Measurements from ENCODE around the gene TPRA1. TPM values are rescaled to one million over a fixed set of nuclear protein-coding genes. Genes with fewer than 3 reads are reported as not detected.

The TPRA1 gene
- total and polyA plus RNA-seq, 4 experiments from 2014 or later, result 28.3 to 40.1 (median 31.4) TPM

DNA sequence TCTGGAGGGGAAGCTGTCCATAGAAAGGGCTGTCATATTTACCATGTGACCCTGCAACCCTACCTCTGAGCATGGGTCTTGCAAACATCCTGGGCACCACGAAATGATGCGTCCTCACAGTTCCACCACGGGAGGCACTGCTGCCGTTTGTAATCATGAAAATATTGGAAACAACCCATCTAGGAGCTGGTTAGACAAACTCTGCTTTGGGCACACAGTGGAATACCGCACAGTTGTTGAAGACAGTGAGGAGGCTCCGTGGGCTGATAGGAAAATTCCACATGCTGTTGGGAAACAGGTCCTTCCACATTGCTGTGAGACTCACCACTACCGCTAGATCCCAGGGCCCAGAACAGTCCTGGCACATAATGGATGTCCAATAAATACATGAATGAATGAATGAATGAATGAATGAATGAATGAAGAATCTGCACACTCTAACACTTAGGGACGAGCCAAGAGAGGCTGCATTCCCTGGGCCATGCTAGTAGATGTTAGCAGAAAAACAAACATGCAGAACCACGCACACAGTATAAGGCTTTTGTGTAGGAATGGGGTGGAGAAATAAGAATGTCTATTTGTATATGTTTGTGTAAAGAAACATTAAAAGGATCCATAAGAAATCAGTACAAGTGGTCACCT is 40.6 kb downstream of the TPRA1 start:
- peaks cover 14% of the 10 kb centered on the region for H3K4me1 ChIP-seq (ENCODE audit: insufficient read depth, low read length)
- Mint-ChIP-seq H3K36me3 (no peaks in the 10 kb centered on the region), H3K27me3 (peaks cover 0 to 9% of the 10 kb centered on the region in 2 donors), H3K4me1 (peaks cover 3 to 19% (median 11%) of the 10 kb centered on the region in 4 donors), H3K9me3 (no peaks in the 10 kb centered on the region), H3K27ac (no peak overlapping the region), H3K4me3 (no peak overlapping the region)
- no peaks in the 10 kb centered on the region for H3K27me3 ChIP-seq (ENCODE audit: insufficient read depth, low read length)
- no peaks in the 10 kb centered on the region for H3K36me3 ChIP-seq (ENCODE audit: insufficient read depth, low read length)
- POLR2A ChIA-PET (ENCODE audit: partially characterized antibody), result interaction anchor here (1.2 kb wide), 1 partner anchor 871 kb away, joined by 3 read pairs; no protein-coding TSS in a partner anchor
- CTCF ChIA-PET (ENCODE audit: partially characterized antibody), result interaction anchor here (1.1 to 5.2 kb wide), 5 partner anchors 10 to 1027 kb away, joined by 3 to 90 read pairs (median 6); partner anchors contain the start of gene CHST13
- no peak for DNase-seq
- H3K9me3 ChIP-seq (ENCODE audit: control insufficient read depth in 1 of 2, low read length in 2 of 2), result no peaks in the 10 kb centered on the region
- intact Hi-C loops (cut with micrococcal nuclease), result loop anchor here (5.0 kb wide), 2 partner anchors 568 to 1468 kb away; partner anchors contain the start of genes PLXNA1 and SLC41A3
- no peak overlapping the region for H3K27ac ChIP-seq (ENCODE audit: low read depth, low read length)
- H3K4me3 ChIP-seq (ENCODE audit: low read length in 2 of 2), result no peak overlapping the region

DNA sequence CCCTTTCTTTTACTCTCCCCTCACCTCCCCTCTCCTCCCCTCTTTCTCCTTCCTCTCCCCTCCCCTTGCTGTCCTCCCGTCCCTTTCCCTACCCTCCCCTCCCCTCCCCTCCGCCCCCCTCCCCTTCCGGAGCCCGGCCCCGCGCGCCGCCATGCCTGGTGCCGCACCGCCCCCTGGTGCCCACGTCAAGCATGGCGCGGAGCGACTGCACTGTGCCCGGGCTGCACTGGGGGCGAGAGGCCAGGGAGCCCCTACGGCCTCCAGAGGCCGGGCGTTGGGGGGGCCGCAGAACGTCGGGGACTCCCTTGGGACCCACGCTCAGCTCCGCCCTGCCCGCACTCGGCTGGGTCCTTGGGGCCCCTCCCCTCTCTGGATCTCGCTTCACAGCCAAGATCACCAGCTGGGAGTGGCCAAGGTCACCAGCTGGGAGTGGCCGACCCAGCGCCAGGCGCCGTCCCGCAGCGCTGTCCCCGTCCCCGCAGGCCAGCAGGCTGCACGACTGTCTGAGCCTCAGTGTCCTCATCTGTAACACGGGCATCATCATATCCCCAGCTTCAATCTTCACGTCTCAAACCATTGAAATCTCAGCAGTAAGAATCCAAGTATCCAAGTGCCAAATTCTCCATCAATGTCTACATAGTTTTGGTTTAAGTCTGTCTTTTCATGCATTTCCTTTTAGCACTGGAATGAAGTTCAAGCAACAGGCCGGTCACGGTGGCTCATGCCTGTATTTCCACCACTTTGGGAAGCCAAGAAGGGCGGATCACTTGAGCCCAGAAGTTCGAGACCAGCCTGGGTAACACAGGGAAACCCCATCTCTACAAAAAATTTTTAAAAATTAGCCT is 42.5 kb downstream of the TPRA1 start:
- peak overlapping the region in 4 of 7 donors; percentile 3 to 72 (median 60) for H3K27ac Mint-ChIP-seq
- intact Hi-C loops (cut with micrococcal nuclease), result loop anchor here (1.0 to 5.0 kb wide), 3 partner anchors 566 to 1466 kb away; partner anchors contain the start of genes PLXNA1 and SLC41A3
- no peaks in the 10 kb centered on the region for H3K9me3 Mint-ChIP-seq
- H3K4me3 ChIP-seq (ENCODE audit: low read length in 2 of 2), result peak overlapping the region; percentile 59 to 73
- no peaks in the 10 kb centered on the region for H3K27me3 ChIP-seq (ENCODE audit: insufficient read depth, low read length)
- H3K36me3 ChIP-seq (ENCODE audit: insufficient read depth, low read length), result no peaks in the 10 kb centered on the region
- CTCF ChIA-PET (ENCODE audit: partially characterized antibody), result interaction anchor here (0.7 to 5.2 kb wide), 22 partner anchors 9 to 1414 kb away, joined by 3 to 90 read pairs (median 5); partner anchors contain the start of genes CHST13 and PLXNA1
- peak overlapping the region; percentile 67 to 85 (median 78) for H3K4me3 Mint-ChIP-seq
- no peaks in the 10 kb centered on the region for H3K36me3 Mint-ChIP-seq
- H3K9me3 ChIP-seq (ENCODE audit: control insufficient read depth in 1 of 2, low read length in 2 of 2), result no peaks in the 10 kb centered on the region
- H3K4me1 ChIP-seq (ENCODE audit: insufficient read depth, low read length), result peaks cover 14% of the 10 kb centered on the region
- no peak overlapping the region for H3K27ac ChIP-seq (ENCODE audit: low read depth, low read length)
- peaks cover 3 to 25% (median 11%) of the 10 kb centered on the region in 4 donors for H3K4me1 Mint-ChIP-seq
- peak; percentile 67 to 78 (median 69) for DNase-seq
- POLR2A ChIA-PET (ENCODE audit: partially characterized antibody), result no interaction called here
- peaks cover 0 to 6% of the 10 kb centered on the region in 2 donors for H3K27me3 Mint-ChIP-seq

DNA sequence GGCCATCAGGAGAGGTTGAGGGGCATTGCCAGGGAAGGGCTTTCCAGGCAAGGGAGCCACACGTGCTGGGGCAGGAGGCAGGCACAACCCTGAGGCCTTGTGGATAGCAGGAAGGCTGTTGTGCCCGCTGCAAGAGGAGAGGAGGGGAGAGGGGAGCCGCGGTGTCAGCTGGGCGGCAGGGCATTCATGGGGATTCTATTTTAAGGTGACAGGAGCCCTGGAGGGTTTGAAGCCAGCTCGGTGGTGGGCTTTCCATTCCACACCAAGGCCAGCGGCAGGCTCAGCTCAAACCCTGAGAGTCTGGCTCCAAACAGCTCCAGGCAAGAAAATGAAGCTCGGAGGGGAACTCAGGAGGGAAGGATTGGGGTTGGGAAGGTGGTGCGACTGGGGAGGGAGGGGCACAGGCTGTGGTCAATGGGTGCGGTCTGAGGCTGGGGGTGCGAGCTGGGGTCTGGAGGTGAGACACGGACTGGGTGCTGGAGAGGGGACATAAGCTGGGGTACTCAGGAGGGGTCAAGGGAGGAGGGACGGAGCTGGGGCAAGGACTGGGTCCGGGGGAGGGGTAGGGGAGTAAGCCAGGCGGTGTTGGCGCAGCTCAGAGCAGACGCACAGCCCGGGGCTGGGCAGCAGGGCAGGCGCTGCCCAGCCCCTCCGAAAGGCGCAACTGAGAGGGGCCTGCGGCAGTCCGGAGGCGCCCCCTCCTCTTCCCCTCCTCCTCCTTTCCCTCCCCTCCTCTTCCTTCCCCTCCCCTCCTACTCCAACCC is 43.4 kb downstream of the TPRA1 start:
- CTCF ChIA-PET (ENCODE audit: partially characterized antibody), result interaction anchor here (0.9 to 5.2 kb wide), 19 partner anchors 8 to 1413 kb away, joined by 3 to 90 read pairs (median 5); partner anchors contain the start of gene CHST13
- H3K4me3 Mint-ChIP-seq, result peak overlapping the region; percentile 53 to 85 (median 75)
- DNase-seq, result no peak
- no peaks in the 10 kb centered on the region for H3K27me3 ChIP-seq (ENCODE audit: insufficient read depth, low read length)
- H3K27me3 Mint-ChIP-seq, result peaks cover 0 to 6% of the 10 kb centered on the region in 2 donors
- H3K4me1 Mint-ChIP-seq, result peaks cover 3 to 25% (median 11%) of the 10 kb centered on the region in 4 donors
- H3K36me3 Mint-ChIP-seq, result no peaks in the 10 kb centered on the region
- H3K9me3 Mint-ChIP-seq, result no peaks in the 10 kb centered on the region
- H3K9me3 ChIP-seq (ENCODE audit: control insufficient read depth in 1 of 2, low read length in 2 of 2), result no peaks in the 10 kb centered on the region
- no peaks in the 10 kb centered on the region for H3K36me3 ChIP-seq (ENCODE audit: insufficient read depth, low read length)
- POLR2A ChIA-PET (ENCODE audit: partially characterized antibody), result interaction anchor here (0.8 to 1.0 kb wide), 2 partner anchors 867 to 1071 kb away, joined by 3 to 4 read pairs; partner anchors contain the start of gene ZXDC
- H3K4me3 ChIP-seq (ENCODE audit: low read length in 2 of 2), result peak overlapping the region in 1 of 2 donors; percentile 59
- intact Hi-C loops (cut with micrococcal nuclease), result loop anchor here (1.0 to 5.0 kb wide), 3 partner anchors 565 to 1465 kb away; partner anchors contain the start of genes PLXNA1 and SLC41A3
- H3K27ac ChIP-seq (ENCODE audit: low read depth, low read length), result no peak overlapping the region
- peak overlapping the region in 4 of 7 donors; percentile 61 to 83 (median 74) for H3K27ac Mint-ChIP-seq
- H3K4me1 ChIP-seq (ENCODE audit: insufficient read depth, low read length), result peaks cover 14% of the 10 kb centered on the region

DNA sequence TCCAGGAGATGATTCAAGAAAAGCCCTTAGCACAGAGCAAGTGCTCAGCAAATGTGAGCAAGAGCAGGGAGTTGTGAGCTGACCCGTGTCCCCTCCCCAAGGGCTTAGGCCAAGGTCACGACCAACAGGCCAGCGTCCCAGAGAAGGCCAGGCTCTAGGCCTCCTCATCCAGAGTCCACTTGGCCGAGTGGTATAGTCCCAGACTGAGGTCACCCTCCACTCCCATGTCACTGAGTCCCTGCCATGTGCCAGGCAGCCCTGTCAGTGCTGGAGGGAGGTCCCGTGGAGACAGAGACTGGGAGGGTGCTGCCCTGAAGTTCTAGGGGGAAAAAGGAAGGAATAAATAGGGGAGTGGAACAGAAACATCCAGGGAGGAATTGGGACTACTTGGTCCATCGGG is 44.0 kb downstream of the TPRA1 start:
- Histone ChIP-seq H3K9me3 (ENCODE audit: control insufficient read depth in 1 of 2, low read length in 2 of 2) (no peaks in the 10 kb centered on the region), H3K27me3 (ENCODE audit: insufficient read depth, low read length) (no peaks in the 10 kb centered on the region), H3K4me3 (ENCODE audit: low read length in 2 of 2) (no peak overlapping the region), H3K4me1 (ENCODE audit: insufficient read depth, low read length) (peaks cover 14% of the 10 kb centered on the region), H3K27ac (ENCODE audit: low read depth, low read length) (no peak overlapping the region), H3K36me3 (ENCODE audit: insufficient read depth, low read length) (no peaks in the 10 kb centered on the region)
- no peaks in the 10 kb centered on the region for H3K9me3 Mint-ChIP-seq
- no peaks in the 10 kb centered on the region for H3K36me3 Mint-ChIP-seq
- DNase-seq, result no peak
- peaks cover 3 to 25% (median 11%) of the 10 kb centered on the region in 4 donors for H3K4me1 Mint-ChIP-seq
- H3K4me3 Mint-ChIP-seq, result peak overlapping the region; percentile 53 to 82 (median 72)
- POLR2A ChIA-PET (ENCODE audit: partially characterized antibody), result interaction anchor here (0.8 to 1.0 kb wide), 2 partner anchors 867 to 1071 kb away, joined by 3 to 4 read pairs; partner anchors contain the start of gene ZXDC
- CTCF ChIA-PET (ENCODE audit: partially characterized antibody), result interaction anchor here (0.6 to 5.2 kb wide), 15 partner anchors 9 to 1412 kb away, joined by 3 to 90 read pairs (median 6); partner anchors contain the start of gene CHST13
- H3K27me3 Mint-ChIP-seq, result peaks cover 0 to 4% of the 10 kb centered on the region in 2 donors
- peak overlapping the region in 6 of 7 donors; percentile 19 to 83 (median 60) for H3K27ac Mint-ChIP-seq
- intact Hi-C loops (cut with micrococcal nuclease), result loop anchor here (5.0 kb wide), 2 partner anchors 564 to 1464 kb away; partner anchors contain the start of genes PLXNA1 and SLC41A3

DNA sequence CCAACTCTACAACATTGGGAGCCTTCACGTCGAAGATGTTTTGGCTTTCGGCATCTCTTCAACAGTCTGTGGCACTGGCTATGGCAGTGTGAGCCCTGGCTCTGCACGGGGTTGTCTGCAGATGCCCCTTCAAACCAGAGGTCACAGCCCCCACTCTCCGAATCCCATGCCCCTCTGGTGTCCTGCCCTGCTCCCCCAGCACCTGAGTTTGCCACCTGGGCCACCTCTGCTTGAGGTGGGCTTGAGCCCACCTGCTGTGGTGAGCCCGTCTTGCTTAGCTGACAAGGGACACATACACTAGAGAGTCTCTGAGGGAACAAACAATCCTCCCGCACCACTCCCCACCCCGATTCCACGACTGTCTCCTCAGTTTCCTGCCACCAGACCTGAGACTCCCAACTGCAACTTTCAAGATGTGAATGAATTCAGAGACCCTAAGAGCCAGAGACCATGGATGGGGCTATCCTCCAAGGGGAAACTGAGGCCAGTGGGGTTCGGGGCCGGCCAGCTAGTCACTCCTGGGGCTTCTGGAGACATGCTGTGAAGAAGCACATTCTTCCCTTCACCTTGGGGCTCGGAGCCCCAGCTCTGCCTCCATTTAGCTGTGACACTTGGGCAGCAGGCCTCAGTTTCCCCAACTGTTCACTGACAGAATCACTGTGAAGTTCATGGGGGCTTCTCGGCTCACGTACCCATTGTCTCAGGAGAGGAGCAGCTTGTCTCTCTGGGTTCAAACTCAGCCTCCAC is 44.6 kb downstream of the TPRA1 start:
- Mint-ChIP-seq H3K4me3 (peak overlapping the region in 6 of 8 donors; percentile 53 to 72 (median 69)), H3K27ac (peak overlapping the region in 4 of 7 donors; percentile 25 to 70 (median 42)), H3K27me3 (peaks cover 0 to 2% of the 10 kb centered on the region in 2 donors), H3K9me3 (no peaks in the 10 kb centered on the region), H3K36me3 (no peaks in the 10 kb centered on the region), H3K4me1 (peaks cover 3 to 25% (median 11%) of the 10 kb centered on the region in 4 donors)
- Histone ChIP-seq H3K4me1 (ENCODE audit: insufficient read depth, low read length) (peaks cover 14% of the 10 kb centered on the region), H3K36me3 (ENCODE audit: insufficient read depth, low read length) (no peaks in the 10 kb centered on the region), H3K27me3 (ENCODE audit: insufficient read depth, low read length) (no peaks in the 10 kb centered on the region), H3K27ac (ENCODE audit: low read depth, low read length) (no peak overlapping the region), H3K4me3 (ENCODE audit: low read length in 2 of 2) (no peak overlapping the region), H3K9me3 (ENCODE audit: control insufficient read depth in 1 of 2, low read length in 2 of 2) (no peaks in the 10 kb centered on the region)
- ChIA-PET CTCF (ENCODE audit: partially characterized antibody) (interaction anchor here (0.6 to 5.2 kb wide), 13 partner anchors 9 to 1412 kb away, joined by 3 to 90 read pairs (median 6); partner anchors contain the start of gene CHST13), POLR2A (ENCODE audit: partially characterized antibody) (no interaction called here)
- intact Hi-C loops (cut with micrococcal nuclease), result loop anchor here (5.0 kb wide), 2 partner anchors 564 to 1464 kb away; partner anchors contain the start of genes PLXNA1 and SLC41A3
- no peak for DNase-seq
